GM12865 (cell line): ENCODE measurements around the gene SNRPE.

ENCODE experiments used
- DNase-seq: peaks from one replicate; pipeline ENCODE4 v3.0.0; 2010; ENCODE audit warnings: low read depth
- H3K4me3 ChIP-seq: 2 replicates; pipeline ENCODE4 v1.5.1; 2011; ENCODE audit warnings: mild to moderate bottlenecking, low read depth, low read length, control low read depth
- CTCF ChIP-seq: IDR thresholded peaks from 2 replicates; pipeline ENCODE4 v1.5.1; 2011; ENCODE audit warnings: low read length, control low read depth, low read depth, inconsistent platforms; ENCODE audit not compliant: insufficient read depth; ENCODE audit errors: missing control alignments

SNRPE gene

GRCh38 chr1:203873094-203873493 lies 11.7 kb downstream of the SNRPE start:
- no peak overlapping the region for H3K4me3 ChIP-seq
- no peak for DNase-seq
- TF ChIP-seq CTCF = no peak

GRCh38 chr1:203878422-203878821 lies 17.0 kb downstream of the SNRPE start:
- H3K4me3 ChIP-seq = no peak overlapping the region
- no peak for TF ChIP-seq CTCF
- no peak for DNase-seq

- no peak overlapping the region for H3K4me3 ChIP-seq
- no peak for DNase-seq
- no peak for TF ChIP-seq CTCF
These were observed 19.2 kb downstream of the SNRPE start for GRCh38 chr1:203880606-203881005.

GRCh38 chr1:203888807-203889251 lies 27.4 kb downstream of the SNRPE start:
- DNase-seq = no peak
- H3K4me3 ChIP-seq = no peak overlapping the region
- no peak for TF ChIP-seq CTCF

- H3K4me3 ChIP-seq = no peak overlapping the region
- no peak for DNase-seq
- no peak for TF ChIP-seq CTCF
These were observed 30.6 kb downstream of the SNRPE start for GRCh38 chr1:203891950-203892349.

GRCh38 chr1:203898458-203899352 lies 37.3 kb downstream of the SNRPE start:
- DNase-seq = no peak
- H3K4me3 ChIP-seq = no peak overlapping the region
- no peak for TF ChIP-seq CTCF

- DNase-seq = no peak
- no peak for TF ChIP-seq CTCF
- H3K4me3 ChIP-seq = no peak overlapping the region
These were observed 37.9 kb downstream of the SNRPE start for GRCh38 chr1:203899353-203899716.
